GM19324 (cell line): ENCODE measurements around the gene RNF227.

ENCODE experiments used
- ATAC-seq: cut with Tn5 transposase; IDR thresholded peaks from one replicate; pipeline ENCODE4 v1.9.1; 2021; ENCODE audit warnings: mild to moderate bottlenecking, moderate library complexity; ENCODE audit not compliant: unreplicated experiment, low FRiP score

RNF227 gene

DNA sequence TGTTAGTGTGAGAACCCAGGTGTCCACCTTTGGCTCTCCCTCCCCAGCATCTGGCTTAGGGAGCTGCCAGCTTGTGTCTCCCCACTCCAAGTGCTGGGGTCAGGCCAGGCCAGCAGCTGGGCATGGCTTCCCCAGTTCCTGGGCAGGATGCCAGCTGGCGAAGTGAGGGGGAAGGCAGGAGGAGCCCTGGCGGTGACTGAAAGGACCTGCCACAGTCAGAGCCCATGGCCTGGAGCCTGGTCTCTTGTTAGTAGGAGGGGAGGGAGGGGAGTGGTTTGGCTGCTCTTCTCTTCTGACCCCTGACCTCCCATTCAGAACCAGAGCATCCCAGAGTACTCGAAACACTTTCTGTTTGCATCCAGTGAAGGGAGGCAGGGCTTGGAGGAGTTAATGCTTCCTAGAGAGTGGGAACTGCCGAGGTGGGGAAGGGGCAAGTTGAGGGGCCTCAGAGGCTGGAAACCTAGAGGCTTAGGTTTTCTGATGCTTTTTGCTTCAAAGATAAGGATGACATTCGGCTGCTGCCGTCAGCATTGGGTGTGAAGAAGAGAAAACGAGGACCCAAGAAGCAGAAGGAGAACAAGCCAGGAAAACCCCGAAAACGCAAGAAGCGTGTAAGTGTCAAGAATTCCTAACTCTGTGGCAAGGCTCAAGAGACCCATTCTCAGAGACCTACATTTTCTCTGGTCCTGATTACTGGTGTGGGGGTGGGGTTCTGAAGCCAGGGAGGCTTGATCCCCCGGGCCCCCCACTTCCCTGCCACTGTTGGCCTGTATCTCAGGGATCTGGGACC lies 26.7 kb downstream of the RNF227 start:
- ATAC-seq: no peak

GRCh38 chr17:7888184-7888920 lies 27.7 kb downstream of the RNF227 start, which contains the start of gene CHD3:
Gene CHD3 (plus strand): TSS chr17:7888789. CDS start chr17:7889001, 212 bp downstream.
- no peak for ATAC-seq

DNA sequence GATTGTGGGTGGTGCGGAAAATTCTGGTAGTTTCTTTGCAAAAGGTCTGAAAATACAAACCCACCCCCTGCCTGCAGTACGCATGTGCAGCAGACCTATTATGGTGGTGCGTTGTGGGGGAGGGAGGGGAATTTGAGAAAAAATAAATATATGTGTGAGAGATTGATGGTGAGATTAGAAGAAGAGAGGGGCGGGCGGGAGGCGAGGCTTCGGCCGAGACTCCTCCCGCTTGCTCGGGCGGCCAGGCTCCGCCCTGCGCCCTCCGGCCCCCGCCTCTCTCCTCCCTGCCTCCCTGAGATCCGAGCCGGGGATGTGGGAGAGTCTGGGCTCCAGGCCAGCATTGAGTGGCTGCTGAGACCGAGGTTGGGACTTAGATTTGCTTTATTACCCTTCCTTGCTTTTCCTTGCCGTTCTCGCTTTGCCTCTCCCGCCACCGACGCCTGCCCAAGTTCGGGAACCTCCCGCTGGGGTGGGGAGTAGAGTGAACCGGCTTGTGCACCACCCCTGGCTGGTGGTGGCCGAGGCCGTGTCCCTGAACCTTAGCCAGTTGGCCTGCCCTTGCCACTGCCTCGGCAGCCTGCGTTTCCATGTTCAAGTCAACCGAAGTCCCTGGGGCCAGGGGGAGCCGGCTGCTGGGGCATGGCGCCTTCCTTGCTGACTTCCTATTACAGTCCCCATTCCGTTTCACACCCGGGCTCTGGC lies 28.5 kb downstream of the RNF227 start:
- peak; percentile 59 for ATAC-seq

- no peak for ATAC-seq
Observed at GRCh38 chr17:7887038-7887481, 29.0 kb downstream of the RNF227 start.

DNA sequence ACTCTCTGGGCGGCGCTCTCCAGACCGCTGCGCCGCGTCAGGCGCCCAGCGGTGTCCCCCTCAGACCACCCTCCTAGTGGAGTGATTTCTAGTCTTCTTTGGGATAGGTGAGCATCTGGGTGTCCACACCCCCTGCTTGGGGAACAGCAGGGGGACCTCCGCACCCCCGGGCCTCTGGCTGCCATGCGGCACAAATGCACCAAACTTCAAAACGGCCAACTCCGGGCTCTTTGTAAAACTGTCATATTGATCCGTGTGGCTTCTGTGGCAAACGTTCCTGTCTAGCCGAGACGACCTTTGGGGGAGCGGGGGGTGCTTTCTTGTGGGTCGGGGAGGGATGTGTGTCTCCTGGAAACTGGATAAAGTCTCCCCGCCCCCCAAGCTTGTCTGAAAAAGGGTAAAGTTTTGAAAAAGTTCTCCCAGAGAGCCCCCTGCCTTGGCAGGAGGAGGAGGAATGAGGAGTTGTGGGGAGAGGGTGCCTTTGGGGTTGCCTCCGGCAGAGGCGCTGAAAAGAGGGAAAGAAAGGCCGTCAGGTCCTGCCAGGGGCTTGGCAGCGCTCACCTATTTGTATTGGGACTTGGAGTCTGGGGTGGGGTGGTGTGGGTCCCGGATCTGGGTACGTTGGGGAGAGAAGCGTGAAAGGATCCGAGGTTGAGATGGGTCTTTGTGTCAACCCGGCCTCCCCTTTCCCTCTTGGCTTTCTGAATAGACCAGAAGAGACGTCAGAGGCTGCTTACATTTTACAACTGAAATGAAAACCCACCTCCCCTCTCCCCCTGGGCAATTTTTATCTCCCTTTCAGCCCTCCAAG lies 29.7 kb downstream of the RNF227 start:
- ATAC-seq: no peak

GRCh38 chr17:7885367-7886226 lies 30.5 kb downstream of the RNF227 start:
- ATAC-seq: no peak

GRCh38 chr17:7884581-7885366 lies 31.3 kb downstream of the RNF227 start:
- no peak for ATAC-seq

DNA sequence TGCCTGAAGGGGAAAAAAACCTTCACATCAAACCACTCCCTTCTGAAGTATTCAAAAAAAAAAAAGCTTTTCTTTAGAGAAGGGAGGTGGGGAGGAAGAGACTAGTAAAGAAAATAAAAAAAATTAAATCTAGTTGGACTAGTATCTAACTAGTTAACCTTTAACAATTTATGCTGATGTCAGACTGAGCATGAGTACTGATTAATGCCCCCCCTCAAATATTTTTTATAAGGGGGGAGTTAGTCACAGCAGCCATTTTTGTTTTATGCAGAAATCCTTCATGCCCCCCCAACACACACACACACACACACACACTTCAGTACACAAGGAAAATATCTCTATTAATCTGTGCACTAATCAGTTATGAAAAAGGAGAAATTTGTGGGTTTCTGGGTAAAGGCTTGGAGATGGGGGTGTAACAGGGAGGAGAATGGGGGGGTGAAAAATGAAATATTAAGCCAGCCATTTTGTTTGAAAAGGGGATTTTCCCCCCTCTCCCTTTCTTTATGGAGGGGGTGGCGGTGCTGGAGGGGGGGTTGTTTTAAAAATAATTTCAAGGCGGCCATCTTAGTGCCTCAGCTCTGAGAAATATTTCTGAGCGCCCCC lies 32.2 kb downstream of the RNF227 start:
- ATAC-seq: no peak

DNA sequence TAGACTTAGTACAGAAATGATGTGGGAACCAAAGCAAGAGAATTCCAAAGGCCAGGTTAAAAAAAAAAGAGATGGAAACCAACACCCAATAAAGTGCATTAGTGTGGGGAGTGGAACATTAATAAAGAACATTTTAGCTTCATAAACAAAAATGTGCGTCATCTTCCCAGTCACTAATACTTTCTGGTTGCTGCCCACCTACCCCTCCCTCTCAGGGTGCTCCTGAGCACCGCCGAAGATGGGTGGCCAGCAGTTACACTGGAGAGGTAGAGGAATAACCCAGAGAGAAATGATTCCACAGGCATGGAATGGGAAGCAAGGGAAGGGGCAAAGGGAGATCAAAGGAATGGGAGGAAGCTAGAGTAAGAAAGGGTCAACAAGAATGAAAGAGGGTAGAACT lies 33.5 kb downstream of the RNF227 start:
- no peak for ATAC-seq

DNA sequence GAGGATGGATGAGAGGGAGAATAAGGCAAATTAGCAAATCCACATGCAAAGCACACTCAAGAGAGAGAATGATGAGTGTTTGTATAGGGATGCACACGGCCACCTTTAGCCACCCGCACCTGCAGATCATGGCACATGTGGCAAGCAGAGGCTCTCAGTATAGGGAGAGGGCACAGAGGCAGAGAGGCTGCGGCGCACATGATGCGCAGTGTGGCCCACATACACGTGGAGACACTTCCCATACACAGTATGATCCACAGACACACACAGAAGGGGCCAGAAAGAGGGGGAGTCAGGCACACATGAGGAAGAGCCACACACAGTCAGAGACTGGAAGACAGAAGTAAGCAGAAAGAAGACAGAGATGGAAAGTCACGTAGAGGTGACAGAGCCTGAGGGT lies 34.0 kb downstream of the RNF227 start:
- ATAC-seq: no peak

- ATAC-seq: no peak
Observed at GRCh38 chr17:7881276-7882054, 34.6 kb downstream of the RNF227 start.

DNA sequence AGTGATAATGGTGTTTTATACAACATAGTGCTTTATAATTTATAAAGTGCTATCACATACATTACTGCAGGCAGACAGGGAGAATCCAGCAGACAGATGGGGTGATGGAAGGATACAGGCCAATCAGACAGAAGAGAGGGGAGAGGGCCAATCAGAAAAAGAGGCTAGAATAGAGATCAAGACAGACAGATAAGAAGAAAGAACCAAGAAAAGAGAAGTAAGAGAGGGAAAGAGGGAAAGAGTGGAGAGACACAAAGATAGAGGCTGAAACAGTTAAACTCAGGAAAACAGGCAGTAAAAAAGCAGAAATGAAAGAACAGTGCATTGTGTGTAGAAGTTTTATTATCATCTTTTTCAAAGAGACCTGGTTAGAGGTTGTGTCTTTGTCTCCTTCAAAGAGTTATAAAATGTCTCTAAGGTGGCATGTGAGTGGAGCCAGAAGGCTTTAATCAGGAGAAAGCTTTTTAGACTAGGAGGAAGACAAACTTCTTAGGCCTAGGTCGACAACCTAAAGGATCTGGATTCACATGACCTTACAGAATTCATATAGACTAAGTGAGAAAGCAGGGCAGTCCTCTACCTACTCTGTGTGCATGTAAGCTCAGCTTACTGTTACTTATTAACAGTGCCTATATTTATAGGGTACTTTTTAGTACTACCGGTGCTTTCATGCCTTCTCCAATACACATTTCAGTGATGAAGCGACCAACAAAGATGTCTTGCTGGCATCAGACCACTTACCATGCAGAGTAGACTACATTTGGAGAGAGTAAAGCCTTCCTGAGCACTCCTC lies 35.8 kb downstream of the RNF227 start:
- no peak for ATAC-seq

DNA sequence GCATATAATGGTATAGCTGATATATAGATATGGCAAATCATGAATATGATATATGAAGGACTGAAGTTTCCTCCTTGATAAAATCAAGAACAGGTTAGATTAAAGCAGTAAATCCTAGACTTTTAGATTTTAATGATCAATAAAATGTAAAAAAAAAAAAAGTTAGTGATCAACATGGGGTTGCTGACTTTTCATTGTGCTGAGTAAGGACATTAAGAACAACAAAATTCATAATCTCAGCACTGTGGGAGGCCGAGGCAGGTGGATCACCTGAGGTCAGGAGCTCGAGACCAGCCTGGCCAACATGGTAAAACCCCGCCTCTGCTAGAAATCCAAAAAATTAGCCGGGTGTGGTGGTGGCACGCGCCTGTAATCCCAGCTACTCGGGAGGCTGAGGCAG lies 37.9 kb downstream of the RNF227 start:
- ATAC-seq: no peak

GRCh38 chr17:7875804-7876370 lies 40.2 kb downstream of the RNF227 start:
- no peak for ATAC-seq

DNA sequence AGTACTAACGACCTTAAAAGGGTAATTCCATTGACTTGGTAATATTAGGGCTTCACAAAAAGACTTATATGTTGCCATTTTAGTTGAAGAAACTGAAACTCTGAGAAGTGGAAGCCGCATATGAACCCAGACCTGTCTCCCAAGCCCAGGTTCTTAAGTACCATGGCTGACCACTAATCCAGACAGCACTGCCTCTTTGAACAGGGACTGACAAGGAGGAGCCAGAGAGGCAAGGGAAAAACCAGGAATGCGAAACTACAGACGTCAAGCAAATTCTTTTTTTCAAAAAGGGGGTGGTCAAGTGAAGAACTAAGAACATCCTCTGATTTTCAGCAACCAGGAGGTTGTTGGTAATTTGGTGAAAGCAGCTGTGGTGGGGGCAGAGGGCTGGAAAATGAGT lies 43.0 kb downstream of the RNF227 start:
- no peak for ATAC-seq

- no peak for ATAC-seq
Observed at GRCh38 chr17:7867881-7868329, 48.2 kb downstream of the RNF227 start.
